Tibial artery (tissue), 4 donors: Measurements from ENCODE around the gene PRMT7.

Source experiments
- DNase-seq, 2 donors: peaks; one replicate each; pipeline ENCODE4 v3.0.0-alpha.2; 2019
- H3K27ac ChIP-seq, 2 donors: fragments of 200-600 bp; sonication (generic) in 1 of 2; 1 replicate in 1 of 2; 2 replicates in 1 of 2; pipeline ENCODE4 v1.5.1; 2018 to 2019; ENCODE audit warnings: mild to moderate bottlenecking in 1 of 2
- H3K27me3 ChIP-seq, 2 donors: fragments of 200-600 bp; sonication (generic) in 1 of 2; one replicate each; pipeline versions ENCODE4 v1.5.1 to v1.6.0; 2016 to 2019
- H3K36me3 ChIP-seq, 3 donors: fragments of 200-600 bp; sonication (generic) in 2 of 3; one replicate each; pipeline ENCODE4 v1.5.1; 2016 to 2019; ENCODE audit warnings: mild to moderate bottlenecking in 2 of 3
- H3K4me1 ChIP-seq, 4 donors: fragments of 200-600 bp; sonication (generic) in 2 of 4; 1 replicate in 3 of 4; 2 replicates in 1 of 4; pipeline ENCODE4 v1.5.1; 2016 to 2019
- H3K4me3 ChIP-seq, 2 donors: fragments of 200-600 bp; sonication (generic) in 1 of 2; 1 replicate in 1 of 2; 2 replicates in 1 of 2; pipeline ENCODE4 v1.5.1; 2018 to 2019; ENCODE audit warnings: mild to moderate bottlenecking in 2 of 2
- H3K9me3 ChIP-seq, 3 donors: fragments of 200-600 bp; sonication (generic) in 1 of 3; one replicate each; pipeline ENCODE4 v1.5.1; 2016 to 2019
- intact Hi-C: fragments of 100-400 bp; cut with DNase I; formaldehyde crosslinking; loops from one replicate; pipeline ENCODE4 v1.15.0; 2023; ENCODE audit warnings: low total_unique reads
- TF ChIP-seq, protein P1 (sequence below), 2 experiments: fragments of 200-600 bp in 1 of 2; fragments of 450-650 bp in 1 of 2; IDR thresholded peaks; one replicate each; pipeline ENCODE4 v1.5.1; 2017 to 2019; ENCODE audit warnings: antibody characterized with exemption in 2 of 2, mild to moderate bottlenecking in 1 of 2, moderate library complexity in 1 of 2

Gene PRMT7

DNA sequence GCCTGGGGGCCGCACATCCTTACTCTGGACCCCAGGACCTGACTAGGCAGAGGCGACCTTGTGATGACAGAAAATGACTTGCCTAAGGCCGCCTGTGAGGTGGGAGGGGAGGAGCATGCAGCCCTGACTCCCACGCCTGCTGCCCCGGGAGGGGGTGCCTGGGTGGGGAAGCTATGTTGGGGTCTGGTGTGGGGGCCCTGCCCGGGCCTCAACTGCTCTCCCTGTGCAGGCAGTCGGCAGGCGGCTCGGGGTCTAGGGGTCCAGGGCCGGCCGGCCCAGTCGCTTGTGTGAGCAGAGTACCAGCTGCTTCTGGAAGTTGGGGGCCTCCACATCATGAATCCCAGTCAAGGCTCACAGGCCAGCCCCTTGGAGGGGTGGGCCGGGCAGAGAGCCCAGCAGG, 48.1 kb downstream of the PRMT7 start:
- TF ChIP-seq, protein P1, sequence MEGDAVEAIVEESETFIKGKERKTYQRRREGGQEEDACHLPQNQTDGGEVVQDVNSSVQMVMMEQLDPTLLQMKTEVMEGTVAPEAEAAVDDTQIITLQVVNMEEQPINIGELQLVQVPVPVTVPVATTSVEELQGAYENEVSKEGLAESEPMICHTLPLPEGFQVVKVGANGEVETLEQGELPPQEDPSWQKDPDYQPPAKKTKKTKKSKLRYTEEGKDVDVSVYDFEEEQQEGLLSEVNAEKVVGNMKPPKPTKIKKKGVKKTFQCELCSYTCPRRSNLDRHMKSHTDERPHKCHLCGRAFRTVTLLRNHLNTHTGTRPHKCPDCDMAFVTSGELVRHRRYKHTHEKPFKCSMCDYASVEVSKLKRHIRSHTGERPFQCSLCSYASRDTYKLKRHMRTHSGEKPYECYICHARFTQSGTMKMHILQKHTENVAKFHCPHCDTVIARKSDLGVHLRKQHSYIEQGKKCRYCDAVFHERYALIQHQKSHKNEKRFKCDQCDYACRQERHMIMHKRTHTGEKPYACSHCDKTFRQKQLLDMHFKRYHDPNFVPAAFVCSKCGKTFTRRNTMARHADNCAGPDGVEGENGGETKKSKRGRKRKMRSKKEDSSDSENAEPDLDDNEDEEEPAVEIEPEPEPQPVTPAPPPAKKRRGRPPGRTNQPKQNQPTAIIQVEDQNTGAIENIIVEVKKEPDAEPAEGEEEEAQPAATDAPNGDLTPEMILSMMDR (IDR thresholded peaks at IDR 0.05) = no peak
- DNase-seq = no peak
- Histone ChIP-seq H3K9me3 (no peaks in the 10 kb centered on the region), H3K36me3 (peaks cover 43 to 70% (median 47%) of the 10 kb centered on the region in 3 donors), H3K4me1 (no peaks in the 10 kb centered on the region), H3K4me3 (no peak overlapping the region), H3K27ac (no peak overlapping the region), H3K27me3 (peaks cover 0 to 8% of the 10 kb centered on the region in 2 donors)
- intact Hi-C loops = no loop called here

DNA sequence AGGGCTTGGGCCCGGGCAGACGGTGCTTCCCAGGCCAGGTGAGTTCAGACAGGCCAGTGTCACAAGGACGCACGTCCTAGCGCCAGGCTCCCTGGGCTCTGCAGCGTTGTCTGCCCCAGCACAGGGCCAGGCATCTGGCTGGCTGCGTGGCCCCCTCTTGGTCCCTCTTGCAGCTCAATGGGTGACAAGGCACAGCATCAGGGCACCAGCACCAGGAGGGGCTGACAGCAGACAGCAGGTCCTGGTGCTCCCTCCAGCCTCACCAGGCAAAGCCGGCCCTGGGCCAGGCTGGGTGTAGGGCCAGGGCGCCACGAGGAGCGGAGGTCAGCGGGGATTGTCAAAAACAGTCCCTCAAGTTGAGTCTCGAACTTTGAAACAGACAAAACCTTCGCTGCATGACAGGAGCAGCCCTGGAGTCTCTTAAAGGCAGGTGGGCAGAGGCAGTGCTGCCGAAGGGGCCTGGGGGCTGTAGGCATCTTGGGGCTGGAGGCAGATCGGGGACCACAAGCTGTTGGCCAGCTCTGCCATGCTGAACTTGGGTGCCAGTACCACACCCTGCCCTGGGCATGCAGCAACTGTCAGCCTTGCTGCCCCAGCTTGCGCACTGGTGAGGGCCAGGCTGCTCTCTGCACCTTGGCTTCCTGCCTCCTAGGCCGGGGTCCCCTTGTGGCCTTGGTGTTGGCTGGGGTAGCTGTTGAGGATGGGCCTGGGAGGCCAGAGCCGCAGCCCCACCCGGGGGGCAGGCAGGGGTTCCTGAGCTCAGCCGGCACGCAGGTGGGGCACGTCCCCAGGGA, 48.8 kb downstream of the PRMT7 start:
- H3K9me3 ChIP-seq = no peaks in the 10 kb centered on the region
- no peak overlapping the region for H3K4me3 ChIP-seq
- no peaks in the 10 kb centered on the region for H3K4me1 ChIP-seq
- peaks cover 37 to 64% (median 41%) of the 10 kb centered on the region in 3 donors for H3K36me3 ChIP-seq
- no peak for DNase-seq
- TF ChIP-seq, protein P1 (IDR thresholded peaks at IDR 0.05) = no peak
- H3K27me3 ChIP-seq = peaks cover 0 to 12% of the 10 kb centered on the region in 2 donors
- intact Hi-C loops = no loop called here
- H3K27ac ChIP-seq = no peak overlapping the region

DNA sequence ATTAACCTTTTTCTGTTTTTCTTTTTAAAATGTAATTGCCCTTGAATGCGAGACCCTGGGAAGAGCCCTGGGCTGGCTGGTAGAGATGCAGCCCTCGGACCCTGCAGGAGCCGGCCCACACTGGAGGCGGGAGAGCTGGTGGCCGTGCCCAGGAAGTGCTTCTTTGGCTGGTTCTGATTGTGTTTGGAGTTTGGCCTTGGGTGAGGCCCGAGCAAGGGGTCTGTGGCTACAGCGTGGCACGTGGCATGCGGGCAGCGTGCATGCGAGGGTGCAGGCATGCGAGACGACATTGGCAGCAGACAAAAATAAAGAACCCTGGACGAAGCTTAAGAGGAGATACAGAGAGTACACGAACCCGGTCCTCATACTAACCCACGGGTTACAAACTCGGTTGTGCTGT, 49.7 kb downstream of the PRMT7 start:
- Histone ChIP-seq H3K4me3 (no peak overlapping the region), H3K27ac (no peak overlapping the region), H3K27me3 (peaks cover 0 to 21% of the 10 kb centered on the region in 2 donors), H3K9me3 (no peaks in the 10 kb centered on the region), H3K4me1 (no peaks in the 10 kb centered on the region), H3K36me3 (peaks cover 28 to 54% (median 31%) of the 10 kb centered on the region in 3 donors)
- no peak for DNase-seq
- intact Hi-C loops = no loop called here
- TF ChIP-seq, protein P1 (IDR thresholded peaks at IDR 0.05) = no peak

DNA sequence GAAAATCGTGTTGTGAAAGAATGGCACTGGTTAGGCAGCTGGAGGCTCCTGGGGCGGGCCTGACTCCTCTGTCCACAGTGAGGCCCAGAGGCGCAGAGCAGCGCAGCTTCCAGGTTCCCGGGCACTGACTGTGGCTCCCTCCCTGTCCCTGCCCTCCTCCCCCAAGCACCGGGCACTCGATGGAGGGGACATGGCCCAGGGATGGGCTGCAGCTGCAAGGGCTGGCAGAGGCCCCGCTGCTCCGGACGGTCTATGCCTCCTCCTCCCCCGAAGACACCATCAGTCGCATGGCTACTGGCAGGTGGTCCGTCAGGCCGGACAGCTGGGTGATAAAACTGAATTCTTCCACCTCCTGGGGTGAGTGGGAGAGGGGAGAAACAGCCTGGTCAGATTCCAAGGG, 50.1 kb downstream of the PRMT7 start:
- Histone ChIP-seq H3K4me3 (no peak overlapping the region), H3K27ac (no peak overlapping the region), H3K27me3 (peaks cover 0 to 25% of the 10 kb centered on the region in 2 donors), H3K4me1 (no peaks in the 10 kb centered on the region), H3K9me3 (no peaks in the 10 kb centered on the region), H3K36me3 (peaks cover 24 to 50% (median 27%) of the 10 kb centered on the region in 3 donors)
- DNase-seq = no peak
- TF ChIP-seq, protein P1 (IDR thresholded peaks at IDR 0.05) = no peak
- intact Hi-C loops = no loop called here

DNA sequence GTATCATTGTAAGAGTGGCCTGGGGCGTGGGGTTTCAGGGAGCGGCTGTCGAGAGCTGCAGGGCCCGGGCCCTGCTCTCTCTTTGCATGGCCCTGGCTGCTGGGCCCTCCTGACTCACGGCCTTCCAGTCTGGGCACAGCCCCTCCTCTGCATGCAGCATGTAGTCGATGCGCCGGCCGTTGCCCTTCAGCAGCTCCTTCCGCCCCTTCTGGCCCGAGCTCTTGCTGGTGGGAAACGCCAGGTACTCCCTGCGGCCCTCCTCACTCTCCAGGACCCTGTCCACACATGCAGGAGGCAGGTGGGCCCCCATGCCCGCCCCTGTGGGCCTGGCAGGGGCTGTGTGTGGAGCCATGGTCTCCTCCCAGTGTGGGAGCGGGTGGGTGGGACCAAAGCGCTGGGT, 50.7 kb downstream of the PRMT7 start:
- Histone ChIP-seq H3K27ac (no peak overlapping the region), H3K27me3 (peaks cover 0 to 30% of the 10 kb centered on the region in 2 donors), H3K36me3 (peaks cover 19 to 45% (median 22%) of the 10 kb centered on the region in 3 donors), H3K9me3 (no peaks in the 10 kb centered on the region), H3K4me1 (no peaks in the 10 kb centered on the region), H3K4me3 (no peak overlapping the region)
- intact Hi-C loops = no loop called here
- TF ChIP-seq, protein P1 (IDR thresholded peaks at IDR 0.05) = no peak
- no peak for DNase-seq
